ENCODE results near the gene SLC5A5.

DNA sequence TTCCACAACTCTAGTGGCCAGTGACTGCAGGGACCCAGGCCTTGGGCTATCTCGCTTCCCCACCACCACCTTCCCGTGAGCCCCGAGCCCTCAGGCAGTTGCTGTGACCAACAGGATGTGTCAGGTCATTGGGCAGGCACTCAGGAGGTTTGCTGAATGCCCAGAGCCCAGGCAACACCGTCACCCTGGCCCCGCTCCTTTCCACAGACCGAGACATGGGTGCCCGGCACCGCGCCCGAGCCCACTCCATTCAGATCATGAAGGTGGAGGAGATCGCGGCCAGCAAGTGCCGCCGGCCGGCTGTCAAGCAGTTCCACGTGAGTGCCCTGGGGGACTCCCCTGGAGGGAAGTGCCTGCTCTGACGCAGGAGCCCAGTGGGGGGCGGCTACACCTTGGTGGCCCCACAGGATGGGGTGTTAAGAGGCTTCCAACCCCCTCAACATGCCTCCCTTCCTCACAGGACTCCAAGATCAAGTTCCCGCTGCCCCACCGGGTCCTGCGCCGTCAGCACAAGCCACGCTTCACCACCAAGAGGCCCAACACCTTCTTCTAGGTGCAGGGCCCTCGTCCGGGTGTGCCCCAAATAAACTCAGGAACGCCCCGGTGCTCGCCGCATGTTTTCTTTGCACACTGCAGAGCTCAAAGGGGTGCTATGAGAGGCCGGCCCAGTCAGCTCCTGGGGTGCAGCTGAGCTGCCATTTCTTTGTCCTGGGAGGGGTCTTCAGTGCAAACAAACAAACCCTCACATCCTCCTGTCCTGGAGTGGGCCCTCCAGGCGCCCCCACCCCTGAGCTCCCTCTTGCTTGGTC lies 8.8 kb upstream of the SLC5A5 start:
- TF ChIP-seq, protein P1, sequence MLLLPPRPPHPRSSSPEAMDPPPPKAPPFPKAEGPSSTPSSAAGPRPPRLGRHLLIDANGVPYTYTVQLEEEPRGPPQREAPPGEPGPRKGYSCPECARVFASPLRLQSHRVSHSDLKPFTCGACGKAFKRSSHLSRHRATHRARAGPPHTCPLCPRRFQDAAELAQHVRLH (tag by site-specific recombination; IDR thresholded peaks at IDR 0.05), result no peak
- TF ChIP-seq ZBTB21 (tag by site-specific recombination; IDR thresholded peaks at IDR 0.05), result no peak
- no peak for TF ChIP-seq TCF7L2 (IDR thresholded peaks at IDR 0.05; ENCODE audit: borderline replicate concordance, low read depth, low read length)
- TF ChIP-seq, protein P2, sequence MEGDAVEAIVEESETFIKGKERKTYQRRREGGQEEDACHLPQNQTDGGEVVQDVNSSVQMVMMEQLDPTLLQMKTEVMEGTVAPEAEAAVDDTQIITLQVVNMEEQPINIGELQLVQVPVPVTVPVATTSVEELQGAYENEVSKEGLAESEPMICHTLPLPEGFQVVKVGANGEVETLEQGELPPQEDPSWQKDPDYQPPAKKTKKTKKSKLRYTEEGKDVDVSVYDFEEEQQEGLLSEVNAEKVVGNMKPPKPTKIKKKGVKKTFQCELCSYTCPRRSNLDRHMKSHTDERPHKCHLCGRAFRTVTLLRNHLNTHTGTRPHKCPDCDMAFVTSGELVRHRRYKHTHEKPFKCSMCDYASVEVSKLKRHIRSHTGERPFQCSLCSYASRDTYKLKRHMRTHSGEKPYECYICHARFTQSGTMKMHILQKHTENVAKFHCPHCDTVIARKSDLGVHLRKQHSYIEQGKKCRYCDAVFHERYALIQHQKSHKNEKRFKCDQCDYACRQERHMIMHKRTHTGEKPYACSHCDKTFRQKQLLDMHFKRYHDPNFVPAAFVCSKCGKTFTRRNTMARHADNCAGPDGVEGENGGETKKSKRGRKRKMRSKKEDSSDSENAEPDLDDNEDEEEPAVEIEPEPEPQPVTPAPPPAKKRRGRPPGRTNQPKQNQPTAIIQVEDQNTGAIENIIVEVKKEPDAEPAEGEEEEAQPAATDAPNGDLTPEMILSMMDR (tag by site-specific recombination; IDR thresholded peaks at IDR 0.05), result no peak
- TF ChIP-seq YY2 (tag by site-specific recombination; IDR thresholded peaks at IDR 0.05), result no peak
- no peak for TF ChIP-seq ZNF174 (tag by site-specific recombination; IDR thresholded peaks at IDR 0.05)
- TF ChIP-seq ZNF24 (tag by site-specific recombination; IDR thresholded peaks at IDR 0.05), result no peak
- TF ChIP-seq, protein P3, sequence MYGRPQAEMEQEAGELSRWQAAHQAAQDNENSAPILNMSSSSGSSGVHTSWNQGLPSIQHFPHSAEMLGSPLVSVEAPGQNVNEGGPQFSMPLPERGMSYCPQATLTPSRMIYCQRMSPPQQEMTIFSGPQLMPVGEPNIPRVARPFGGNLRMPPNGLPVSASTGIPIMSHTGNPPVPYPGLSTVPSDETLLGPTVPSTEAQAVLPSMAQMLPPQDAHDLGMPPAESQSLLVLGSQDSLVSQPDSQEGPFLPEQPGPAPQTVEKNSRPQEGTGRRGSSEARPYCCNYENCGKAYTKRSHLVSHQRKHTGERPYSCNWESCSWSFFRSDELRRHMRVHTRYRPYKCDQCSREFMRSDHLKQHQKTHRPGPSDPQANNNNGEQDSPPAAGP (tag by site-specific recombination; IDR thresholded peaks at IDR 0.05), result no peak
- TF ChIP-seq ZBTB7A (tag by site-specific recombination; IDR thresholded peaks at IDR 0.05; ENCODE audit: low read depth), result no peak
